ENCODE results near the gene MYBBP1A.

GRCh38 chr17:4545217-4545951 is 9.8 kb downstream of the MYBBP1A start:
- no peak for TF ChIP-seq CTCF (IDR thresholded peaks at IDR 0.05)
- TF ChIP-seq POLR2A (IDR thresholded peaks at IDR 0.05) = no peak
